Tibial nerve (tissue), 3 donors: Measurements from ENCODE around the gene OSCAR.

Source experiments
- POLR2A ChIP-seq, 2 donors: fragments of 450-650 bp; IDR thresholded peaks; one replicate each; pipeline ENCODE4 v1.6.1; 2017; ENCODE audit warnings: antibody characterized with exemption in 2 of 2, mild to moderate bottlenecking in 2 of 2, moderate library complexity in 2 of 2
- TF ChIP-seq, protein P1 (sequence below), 5 experiments: fragments of 200-600 bp in 3 of 5; fragments of 450-650 bp in 2 of 5; sonication (generic) in 3 of 5; IDR thresholded peaks; one replicate each; pipeline ENCODE4 v1.5.1; 2016 to 2019; ENCODE audit warnings: antibody characterized with exemption in 5 of 5, mild to moderate bottlenecking in 3 of 5, moderate library complexity in 2 of 5

DNA sequence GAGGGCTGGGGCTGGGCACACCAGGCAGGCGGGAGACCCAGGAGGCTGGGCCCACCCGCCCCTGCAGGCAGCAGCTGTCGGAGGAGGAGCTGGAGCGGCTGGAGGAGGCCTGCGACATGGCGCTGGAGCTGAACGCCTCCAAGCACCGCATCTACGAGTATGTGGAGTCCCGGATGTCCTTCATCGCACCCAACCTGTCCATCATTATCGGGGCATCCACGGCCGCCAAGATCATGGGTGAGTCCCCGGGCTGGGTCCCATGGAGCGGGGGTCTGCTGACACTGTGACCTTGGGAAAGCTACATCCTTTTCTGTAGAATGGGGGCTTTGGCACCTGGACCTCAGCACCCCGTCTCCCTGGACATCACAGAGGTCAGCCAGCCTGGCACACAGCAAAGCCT is 23.1 kb upstream of the OSCAR start:
- TF ChIP-seq, protein P1, sequence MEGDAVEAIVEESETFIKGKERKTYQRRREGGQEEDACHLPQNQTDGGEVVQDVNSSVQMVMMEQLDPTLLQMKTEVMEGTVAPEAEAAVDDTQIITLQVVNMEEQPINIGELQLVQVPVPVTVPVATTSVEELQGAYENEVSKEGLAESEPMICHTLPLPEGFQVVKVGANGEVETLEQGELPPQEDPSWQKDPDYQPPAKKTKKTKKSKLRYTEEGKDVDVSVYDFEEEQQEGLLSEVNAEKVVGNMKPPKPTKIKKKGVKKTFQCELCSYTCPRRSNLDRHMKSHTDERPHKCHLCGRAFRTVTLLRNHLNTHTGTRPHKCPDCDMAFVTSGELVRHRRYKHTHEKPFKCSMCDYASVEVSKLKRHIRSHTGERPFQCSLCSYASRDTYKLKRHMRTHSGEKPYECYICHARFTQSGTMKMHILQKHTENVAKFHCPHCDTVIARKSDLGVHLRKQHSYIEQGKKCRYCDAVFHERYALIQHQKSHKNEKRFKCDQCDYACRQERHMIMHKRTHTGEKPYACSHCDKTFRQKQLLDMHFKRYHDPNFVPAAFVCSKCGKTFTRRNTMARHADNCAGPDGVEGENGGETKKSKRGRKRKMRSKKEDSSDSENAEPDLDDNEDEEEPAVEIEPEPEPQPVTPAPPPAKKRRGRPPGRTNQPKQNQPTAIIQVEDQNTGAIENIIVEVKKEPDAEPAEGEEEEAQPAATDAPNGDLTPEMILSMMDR (IDR thresholded peaks at IDR 0.05): no peak
- no peak for TF ChIP-seq POLR2A (IDR thresholded peaks at IDR 0.05)
